Breast epithelium (tissue), 4 donors: Measurements from ENCODE around the gene DPH6. TPM values are rescaled to one million over a fixed set of nuclear protein-coding genes. Genes with fewer than 3 reads are reported as not detected.

Experiments used
- DNase-seq, 2 donors: peaks; one replicate each; pipeline ENCODE4 v3.0.0-alpha.2; 2019; ENCODE audit warnings: low spot score in 2 of 2
- H3K27ac ChIP-seq, 2 donors: fragments of 200-600 bp; sonication (generic) in 1 of 2; one replicate each; pipeline ENCODE4 v1.5.1; 2016 to 2019; ENCODE audit warnings: mild to moderate bottlenecking in 1 of 2
- H3K27me3 ChIP-seq, 2 donors: fragments of 200-600 bp; sonication (generic) in 1 of 2; one replicate each; pipeline versions ENCODE4 v1.5.1 to v1.6.0; 2017 to 2019; ENCODE audit warnings: control low read depth in 1 of 2, mild to moderate bottlenecking in 1 of 2
- H3K36me3 ChIP-seq: fragments of 200-600 bp; one replicate; pipeline ENCODE4 v1.5.1; 2019
- H3K4me1 ChIP-seq, 2 donors: fragments of 200-600 bp; sonication (generic); one replicate each; pipeline ENCODE4 v1.5.1; 2016 to 2019; ENCODE audit warnings: control low read depth in 1 of 2
- H3K4me3 ChIP-seq, 3 donors: fragments of 200-600 bp; sonication (generic); 1 replicate in 2 of 3; 2 replicates in 1 of 3; pipeline ENCODE4 v1.5.1; 2016 to 2019; ENCODE audit warnings: mild to moderate bottlenecking in 3 of 3, moderate library complexity in 2 of 3
- H3K9me3 ChIP-seq, 2 donors: fragments of 200-600 bp; sonication (generic) in 1 of 2; one replicate each; pipeline ENCODE4 v1.5.1; 2016 to 2019; ENCODE audit warnings: control low read depth in 1 of 2
- CTCF ChIP-seq, 3 donors: fragments of 450-650 bp; IDR thresholded peaks; one replicate each; pipeline ENCODE4 v1.5.1; 2016 to 2017; ENCODE audit warnings: antibody characterized with exemption in 3 of 3, mild to moderate bottlenecking in 3 of 3, moderate library complexity in 3 of 3
- POLR2A ChIP-seq: fragments of 450-650 bp; IDR thresholded peaks from one replicate; pipeline ENCODE4 v1.6.1; 2016; ENCODE audit warnings: antibody characterized with exemption, mild to moderate bottlenecking, moderate library complexity
- POLR2AphosphoS5 ChIP-seq, 3 donors: sonication (generic); formaldehyde crosslinking; IDR thresholded peaks; one replicate each; pipeline ENCODE4 v1.6.1; 2017; ENCODE audit warnings: antibody characterized with exemption in 3 of 3
- intact Hi-C: fragments of 100-400 bp; cut with DNase I; formaldehyde crosslinking; loops from one replicate; pipeline ENCODE4 v1.15.1; 2023; ENCODE audit warnings: low total_unique reads
- total RNA-seq, 3 donors: library from RNA; depleted of rRNA; stranded (reverse); fragments of >200 nt; gene quantifications; one replicate each; pipeline ENCODE4 v1.1.0, GENCODE V29; 2016

Gene DPH6
- total RNA-seq, 3 donors from 2014 or later = 18.0 to 25.2 (median 20.8) TPM

GRCh38 chr15:35540885-35541284 lies 5.1 kb downstream of the DPH6 start:
- Histone ChIP-seq H3K27me3 (no peaks in the 10 kb centered on the region), H3K36me3 (no peaks in the 10 kb centered on the region), H3K4me1 (peaks cover 0 to 6% of the 10 kb centered on the region in 2 donors), H3K4me3 (no peak overlapping the region), H3K27ac (no peak overlapping the region), H3K9me3 (no peaks in the 10 kb centered on the region)
- DNase-seq = no peak
- TF ChIP-seq POLR2A (no peak), CTCF (IDR thresholded peaks at IDR 0.05) (no peak), POLR2AphosphoS5 (IDR thresholded peaks at IDR 0.05) (no peak)
- intact Hi-C loops = no loop called here

GRCh38 chr15:35540021-35540420 lies 5.9 kb downstream of the DPH6 start:
- Histone ChIP-seq H3K27ac (no peak overlapping the region), H3K36me3 (no peaks in the 10 kb centered on the region), H3K9me3 (no peaks in the 10 kb centered on the region), H3K27me3 (no peaks in the 10 kb centered on the region), H3K4me1 (peaks cover 0 to 6% of the 10 kb centered on the region in 2 donors), H3K4me3 (no peak overlapping the region)
- no peak for DNase-seq
- TF ChIP-seq POLR2A (no peak), POLR2AphosphoS5 (IDR thresholded peaks at IDR 0.05) (no peak), CTCF (IDR thresholded peaks at IDR 0.05) (no peak)
- intact Hi-C loops = no loop called here

GRCh38 chr15:35535365-35535916 lies 10.5 kb downstream of the DPH6 start:
- no peak for DNase-seq
- intact Hi-C loops = no loop called here
- Histone ChIP-seq H3K36me3 (no peaks in the 10 kb centered on the region), H3K27ac (no peak overlapping the region), H3K9me3 (no peaks in the 10 kb centered on the region), H3K4me3 (no peak overlapping the region), H3K4me1 (no peaks in the 10 kb centered on the region), H3K27me3 (no peaks in the 10 kb centered on the region)
- no peak for TF ChIP-seq CTCF (IDR thresholded peaks at IDR 0.05)
- no peak for TF ChIP-seq POLR2A

- H3K9me3 ChIP-seq = no peaks in the 10 kb centered on the region
- intact Hi-C loops = no loop called here
- no peak for TF ChIP-seq POLR2AphosphoS5 (IDR thresholded peaks at IDR 0.05)
- TF ChIP-seq CTCF (IDR thresholded peaks at IDR 0.05) = no peak
- no peak for TF ChIP-seq POLR2A
- no peaks in the 10 kb centered on the region for H3K4me1 ChIP-seq
- no peaks in the 10 kb centered on the region for H3K36me3 ChIP-seq
- H3K4me3 ChIP-seq = no peak overlapping the region
- no peaks in the 10 kb centered on the region for H3K27me3 ChIP-seq
- no peak for DNase-seq
- H3K27ac ChIP-seq = no peak overlapping the region
Measured at GRCh38 chr15:35533130-35534110, 12.5 kb downstream of the DPH6 start.

GRCh38 chr15:35530698-35531097 lies 15.3 kb downstream of the DPH6 start:
- no peaks in the 10 kb centered on the region for H3K27me3 ChIP-seq
- intact Hi-C loops = no loop called here

More at GRCh38 chr15:35530698-35531097, 15.3 kb downstream of the DPH6 start:
- H3K4me1 ChIP-seq = no peaks in the 10 kb centered on the region
- no peak for DNase-seq
- TF ChIP-seq CTCF (IDR thresholded peaks at IDR 0.05) = no peak
- H3K36me3 ChIP-seq = no peaks in the 10 kb centered on the region
- H3K4me3 ChIP-seq = no peak overlapping the region
- H3K27ac ChIP-seq = no peak overlapping the region
- no peaks in the 10 kb centered on the region for H3K9me3 ChIP-seq
